Liver (tissue), 9 donors: ENCODE measurements around the gene APOB. TPM values are rescaled to one million over a fixed set of nuclear protein-coding genes. Genes with fewer than 3 reads are reported as not detected.

Experiments
- DNase-seq: peaks from one replicate; pipeline ENCODE4 v3.0.0-alpha.2; 2017; ENCODE audit warnings: low spot score
- H3K27ac ChIP-seq, 2 donors: one replicate each; pipeline ENCODE4 v1.7.0; 2013; ENCODE audit warnings: inconsistent platforms in 2 of 2, low read length in 2 of 2, control low read depth in 1 of 2, low read depth in 1 of 2, mild to moderate bottlenecking in 1 of 2
- H3K27me3 ChIP-seq, 4 donors: one replicate each; pipeline versions ENCODE4 v1.6.1 to v1.7.0; 2013; ENCODE audit warnings: low read length in 3 of 4, inconsistent platforms in 1 of 4, mild to moderate bottlenecking in 1 of 4, moderate library complexity in 1 of 4; ENCODE audit not compliant: control insufficient read depth in 4 of 4, insufficient read depth in 4 of 4
- H3K36me3 ChIP-seq, 4 donors: one replicate each; pipeline versions ENCODE4 v1.6.1 to v1.7.0; 2013; ENCODE audit warnings: low read length in 3 of 4, mild to moderate bottlenecking in 3 of 4, low read depth in 1 of 4, moderate library complexity in 1 of 4; ENCODE audit not compliant: control insufficient read depth in 4 of 4, insufficient read depth in 3 of 4
- H3K4me1 ChIP-seq, 4 donors: one replicate each; pipeline versions ENCODE4 v1.6.1 to v1.7.0; 2013; ENCODE audit warnings: low read length in 3 of 4, mild to moderate bottlenecking in 3 of 4, moderate library complexity in 1 of 4; ENCODE audit not compliant: control insufficient read depth in 4 of 4, insufficient read depth in 4 of 4
- H3K4me3 ChIP-seq, 3 donors: one replicate each; pipeline versions ENCODE4 v1.6.1 to v1.7.0; 2013; ENCODE audit warnings: low read length in 3 of 3, control low read depth in 1 of 3, low read depth in 1 of 3, mild to moderate bottlenecking in 1 of 3
- H3K9ac ChIP-seq, 2 donors: one replicate each; pipeline ENCODE4 v1.7.0; 2013; ENCODE audit warnings: low read length in 2 of 2, mild to moderate bottlenecking in 2 of 2, moderate library complexity in 2 of 2, control low read depth in 1 of 2, low read depth in 1 of 2
- H3K9me3 ChIP-seq, 4 donors: one replicate each; pipeline versions ENCODE4 v1.6.1 to v1.7.0; 2013; ENCODE audit warnings: low read length in 3 of 4; ENCODE audit not compliant: control insufficient read depth in 4 of 4
- FOXA1 ChIP-seq: IDR thresholded peaks from 2 replicates; pipeline ENCODE4 v1.6.1; 2016; ENCODE audit warnings: antibody characterized with exemption
- GABPA ChIP-seq, 2 donors: IDR thresholded peaks in 1 of 2; conservative IDR thresholded peaks in 1 of 2; 2 replicates each; pipeline ENCODE4 v1.6.1; 2016; ENCODE audit warnings: antibody characterized with exemption in 2 of 2, mild to moderate bottlenecking in 1 of 2, moderate library complexity in 1 of 2
- HNF4A ChIP-seq, 2 donors: conservative IDR thresholded peaks; 2 replicates each; pipeline ENCODE4 v1.6.1; 2016; ENCODE audit warnings: antibody characterized with exemption in 2 of 2, mild to moderate bottlenecking in 2 of 2
- HNF4G ChIP-seq: IDR thresholded peaks from 2 replicates; pipeline ENCODE4 v1.6.1; 2016; ENCODE audit warnings: antibody characterized with exemption
- JUND ChIP-seq, 2 donors: IDR thresholded peaks; 2 replicates each; pipeline ENCODE4 v1.6.1; 2016; ENCODE audit warnings: antibody characterized with exemption in 2 of 2
- NR2F2 ChIP-seq: IDR thresholded peaks from 2 replicates; pipeline ENCODE4 v1.6.1; 2016; ENCODE audit warnings: antibody characterized with exemption
- RAD21 ChIP-seq, 2 donors: IDR thresholded peaks; 2 replicates each; pipeline ENCODE4 v1.6.1; 2016; ENCODE audit warnings: antibody characterized with exemption in 2 of 2, mild to moderate bottlenecking in 2 of 2
- RXRA ChIP-seq, 2 donors: IDR thresholded peaks; 2 replicates each; pipeline ENCODE4 v1.6.1; 2017 to 2018; ENCODE audit warnings: antibody characterized with exemption in 2 of 2, mild to moderate bottlenecking in 1 of 2
- SP1 ChIP-seq: IDR thresholded peaks from 2 replicates; pipeline ENCODE4 v1.6.1; 2018; ENCODE audit warnings: antibody characterized with exemption, mild to moderate bottlenecking
- TAF1 ChIP-seq: conservative IDR thresholded peaks from 2 replicates; pipeline ENCODE4 v1.6.1; 2016; ENCODE audit warnings: antibody characterized with exemption, mild to moderate bottlenecking
- YY1 ChIP-seq: IDR thresholded peaks from 2 replicates; pipeline ENCODE4 v1.6.1; 2016; ENCODE audit warnings: antibody characterized with exemption, mild to moderate bottlenecking
- WGBS: extraction: QIAGEN DNeasy Blood & Tissue Kit; methylation state at CpG from one replicate; pipeline ENCODE4 v1.1.7; 2013; 5-methylcytosine and 5-hydroxymethylcytosine counted together
- polyA plus RNA-seq, 2 donors: library from polyadenylated mRNA; stranded (reverse) in 1 of 2; unstranded in 1 of 2; fragments of 200-250 nt in 1 of 2; fragments of >200 nt in 1 of 2; fragmentation: Nextera tagmentation in 1 of 2; extraction: Ambion mirVana in 1 of 2; gene quantifications; one replicate each; pipeline versions ENCODE4 v1.2.1 to v1.2.3, GENCODE V29; 2013 to 2015
- total RNA-seq, 2 donors: library from RNA; depleted of rRNA; stranded (reverse); fragments of >200 nt; gene quantifications; one replicate each; pipeline ENCODE4 v1.2.3, GENCODE V29; 2014
- TF ChIP-seq, protein P1 (sequence below): IDR thresholded peaks from 2 replicates; pipeline ENCODE4 v1.6.1; 2016; ENCODE audit warnings: antibody characterized with exemption, mild to moderate bottlenecking
- TF ChIP-seq, protein P2 (sequence below): fragments of 150-350 bp; IDR thresholded peaks from 2 replicates; pipeline ENCODE4 v1.5.1; 2017; ENCODE audit warnings: improper control_type of control experiment, low read depth, low read length; ENCODE audit not compliant: missing input control
- TF ChIP-seq, protein P3 (sequence below): IDR thresholded peaks from 2 replicates; pipeline ENCODE4 v1.6.1; 2016; ENCODE audit warnings: antibody characterized with exemption
- TF ChIP-seq, protein P4 (sequence below): IDR thresholded peaks from 2 replicates; pipeline ENCODE4 v1.6.1; 2016; ENCODE audit warnings: antibody characterized with exemption
- TF ChIP-seq, protein P5 (sequence below): IDR thresholded peaks from 2 replicates; pipeline ENCODE4 v1.6.1; 2016; ENCODE audit warnings: antibody characterized with exemption
- donor health status: healthy.
- donor health status: healthy.
- donor health status: healthy.
- donor health status: healthy.
- donor health status: healthy.

Gene APOB
- total and polyA plus RNA-seq, 4 donors: 431 to 2,949 (median 1,463) TPM

DNA sequence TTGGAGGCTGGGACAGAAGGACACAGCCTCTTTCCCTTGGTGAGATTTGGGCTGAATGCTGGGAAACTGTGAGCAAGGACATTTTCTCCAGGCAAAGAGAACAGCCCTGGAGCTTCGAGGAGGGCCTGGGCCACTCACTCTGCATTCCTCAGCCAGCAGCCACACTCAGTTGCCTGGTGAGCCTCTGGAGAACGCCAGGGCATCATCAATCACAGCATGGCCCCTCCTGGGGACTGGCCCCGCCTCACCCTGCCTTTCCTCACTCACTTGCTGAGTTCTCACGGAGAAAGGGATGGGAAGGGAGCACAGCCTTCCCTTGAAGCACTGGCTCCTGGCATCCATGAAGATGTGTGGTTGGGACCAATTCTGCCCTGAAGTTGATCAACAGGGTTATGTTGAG lies 55.0 kb downstream of the APOB start:
- TF ChIP-seq, protein P1, sequence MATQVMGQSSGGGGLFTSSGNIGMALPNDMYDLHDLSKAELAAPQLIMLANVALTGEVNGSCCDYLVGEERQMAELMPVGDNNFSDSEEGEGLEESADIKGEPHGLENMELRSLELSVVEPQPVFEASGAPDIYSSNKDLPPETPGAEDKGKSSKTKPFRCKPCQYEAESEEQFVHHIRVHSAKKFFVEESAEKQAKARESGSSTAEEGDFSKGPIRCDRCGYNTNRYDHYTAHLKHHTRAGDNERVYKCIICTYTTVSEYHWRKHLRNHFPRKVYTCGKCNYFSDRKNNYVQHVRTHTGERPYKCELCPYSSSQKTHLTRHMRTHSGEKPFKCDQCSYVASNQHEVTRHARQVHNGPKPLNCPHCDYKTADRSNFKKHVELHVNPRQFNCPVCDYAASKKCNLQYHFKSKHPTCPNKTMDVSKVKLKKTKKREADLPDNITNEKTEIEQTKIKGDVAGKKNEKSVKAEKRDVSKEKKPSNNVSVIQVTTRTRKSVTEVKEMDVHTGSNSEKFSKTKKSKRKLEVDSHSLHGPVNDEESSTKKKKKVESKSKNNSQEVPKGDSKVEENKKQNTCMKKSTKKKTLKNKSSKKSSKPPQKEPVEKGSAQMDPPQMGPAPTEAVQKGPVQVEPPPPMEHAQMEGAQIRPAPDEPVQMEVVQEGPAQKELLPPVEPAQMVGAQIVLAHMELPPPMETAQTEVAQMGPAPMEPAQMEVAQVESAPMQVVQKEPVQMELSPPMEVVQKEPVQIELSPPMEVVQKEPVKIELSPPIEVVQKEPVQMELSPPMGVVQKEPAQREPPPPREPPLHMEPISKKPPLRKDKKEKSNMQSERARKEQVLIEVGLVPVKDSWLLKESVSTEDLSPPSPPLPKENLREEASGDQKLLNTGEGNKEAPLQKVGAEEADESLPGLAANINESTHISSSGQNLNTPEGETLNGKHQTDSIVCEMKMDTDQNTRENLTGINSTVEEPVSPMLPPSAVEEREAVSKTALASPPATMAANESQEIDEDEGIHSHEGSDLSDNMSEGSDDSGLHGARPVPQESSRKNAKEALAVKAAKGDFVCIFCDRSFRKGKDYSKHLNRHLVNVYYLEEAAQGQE: no peak
- TF ChIP-seq JUND (IDR thresholded peaks at IDR 0.05) (no peak), FOXA1 (no peak), HNF4A (conservative IDR thresholded peaks at IDR 0.05) (no peak), RXRA (IDR thresholded peaks at IDR 0.05) (no peak), NR2F2 (no peak)
- no peak for DNase-seq
- H3K9me3 ChIP-seq: no peaks in the 10 kb centered on the region
- WGBS: 70% methylated on average over 4 of the region's 4 CpGs
- no peak overlapping the region for H3K27ac ChIP-seq
- H3K4me3 ChIP-seq: no peak overlapping the region
- no peaks in the 10 kb centered on the region for H3K36me3 ChIP-seq
- H3K9ac ChIP-seq: no peak overlapping the region
- H3K27me3 ChIP-seq: no peaks in the 10 kb centered on the region
- H3K4me1 ChIP-seq: no peaks in the 10 kb centered on the region

DNA sequence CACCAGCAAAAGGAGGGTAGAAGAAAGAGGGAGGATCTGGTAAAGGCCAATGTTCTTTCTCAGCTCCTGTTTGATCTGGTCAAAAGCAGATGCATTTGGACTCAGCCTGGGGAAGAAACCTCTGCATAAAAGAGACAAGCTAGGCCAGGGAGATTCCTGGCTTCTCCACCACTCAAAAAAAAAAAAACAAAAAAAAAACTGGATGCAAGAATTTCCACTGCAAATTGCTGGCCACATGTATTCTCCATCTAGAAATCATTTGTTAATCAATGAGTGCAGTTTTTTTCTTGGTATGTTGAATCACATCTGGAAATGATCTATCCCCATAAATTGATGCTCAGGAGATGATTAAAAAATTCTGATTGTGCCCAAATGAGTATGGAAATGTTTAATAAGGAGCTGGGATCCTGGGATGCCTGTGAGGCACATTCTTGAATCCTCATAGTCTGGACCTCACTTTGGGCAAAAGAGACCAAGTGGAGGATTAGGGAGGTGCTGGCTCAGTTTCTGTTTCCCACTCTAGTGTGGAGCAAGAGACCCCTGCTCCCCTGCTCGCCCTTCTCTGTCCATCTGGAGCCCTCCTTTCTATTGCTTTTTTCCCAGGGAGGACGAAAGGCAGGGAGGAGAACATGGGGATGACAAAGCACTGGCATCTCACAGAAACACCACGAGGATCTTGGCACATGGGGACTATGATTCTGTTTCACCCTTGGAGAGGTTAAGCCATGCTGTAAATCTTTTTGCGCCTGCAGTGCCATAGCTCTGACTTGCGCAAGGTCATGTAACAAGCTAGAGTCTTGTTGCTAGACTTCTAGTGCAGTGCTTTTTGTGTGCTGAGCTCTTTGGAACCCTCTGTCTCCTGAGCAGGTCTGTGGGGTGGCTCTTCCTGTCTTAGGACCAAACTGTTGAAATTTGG lies 57.6 kb downstream of the APOB start:
- H3K27ac ChIP-seq: no peak overlapping the region
- no peaks in the 10 kb centered on the region for H3K36me3 ChIP-seq
- no peaks in the 10 kb centered on the region for H3K9me3 ChIP-seq
- DNase-seq: no peak
- H3K4me1 ChIP-seq: no peaks in the 10 kb centered on the region
- no peak overlapping the region for H3K9ac ChIP-seq
- H3K4me3 ChIP-seq: no peak overlapping the region
- no peaks in the 10 kb centered on the region for H3K27me3 ChIP-seq
- WGBS: 76% methylated on average over 5 of the region's 5 CpGs
- TF ChIP-seq HNF4G (no peak), SP1 (no peak), TAF1 (no peak), GABPA (IDR thresholded peaks at IDR 0.05 in 1 of 2, conservative IDR thresholded peaks at IDR 0.05 in 1 of 2) (no peak), HNF4A (conservative IDR thresholded peaks at IDR 0.05) (no peak), RAD21 (IDR thresholded peaks at IDR 0.05) (no peak)
- TF ChIP-seq, protein P2, sequence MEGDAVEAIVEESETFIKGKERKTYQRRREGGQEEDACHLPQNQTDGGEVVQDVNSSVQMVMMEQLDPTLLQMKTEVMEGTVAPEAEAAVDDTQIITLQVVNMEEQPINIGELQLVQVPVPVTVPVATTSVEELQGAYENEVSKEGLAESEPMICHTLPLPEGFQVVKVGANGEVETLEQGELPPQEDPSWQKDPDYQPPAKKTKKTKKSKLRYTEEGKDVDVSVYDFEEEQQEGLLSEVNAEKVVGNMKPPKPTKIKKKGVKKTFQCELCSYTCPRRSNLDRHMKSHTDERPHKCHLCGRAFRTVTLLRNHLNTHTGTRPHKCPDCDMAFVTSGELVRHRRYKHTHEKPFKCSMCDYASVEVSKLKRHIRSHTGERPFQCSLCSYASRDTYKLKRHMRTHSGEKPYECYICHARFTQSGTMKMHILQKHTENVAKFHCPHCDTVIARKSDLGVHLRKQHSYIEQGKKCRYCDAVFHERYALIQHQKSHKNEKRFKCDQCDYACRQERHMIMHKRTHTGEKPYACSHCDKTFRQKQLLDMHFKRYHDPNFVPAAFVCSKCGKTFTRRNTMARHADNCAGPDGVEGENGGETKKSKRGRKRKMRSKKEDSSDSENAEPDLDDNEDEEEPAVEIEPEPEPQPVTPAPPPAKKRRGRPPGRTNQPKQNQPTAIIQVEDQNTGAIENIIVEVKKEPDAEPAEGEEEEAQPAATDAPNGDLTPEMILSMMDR: no peak

DNA sequence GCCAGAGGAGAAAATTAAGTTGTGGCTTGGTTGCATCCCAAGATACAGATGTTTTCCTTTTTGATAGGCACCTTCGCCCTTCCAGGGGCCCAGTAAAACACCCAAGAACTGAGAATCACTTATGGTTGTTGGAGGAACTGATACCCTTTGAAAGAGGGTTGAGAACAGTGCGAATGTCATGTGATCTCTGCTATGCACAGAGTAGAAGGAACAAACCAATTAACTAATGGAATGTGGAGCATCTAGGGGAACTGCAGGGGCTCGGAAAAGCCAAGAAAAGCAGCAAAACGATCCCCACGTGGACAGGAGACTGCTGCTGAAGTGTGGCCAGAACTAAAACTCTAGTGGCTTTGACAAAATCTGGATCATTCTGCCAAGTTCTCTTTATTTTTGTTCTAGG lies 58.8 kb downstream of the APOB start:
- H3K9ac ChIP-seq: no peak overlapping the region
- H3K36me3 ChIP-seq: no peaks in the 10 kb centered on the region
- 50% methylated on average over 5 of the region's 5 CpGs for WGBS
- no peak for DNase-seq
- no peak overlapping the region for H3K27ac ChIP-seq
- no peaks in the 10 kb centered on the region for H3K9me3 ChIP-seq
- no peaks in the 10 kb centered on the region for H3K27me3 ChIP-seq
- no peaks in the 10 kb centered on the region for H3K4me1 ChIP-seq
- no peak overlapping the region for H3K4me3 ChIP-seq
- no peak for TF ChIP-seq RAD21 (IDR thresholded peaks at IDR 0.05)
- TF ChIP-seq HNF4G: no peak
- no peak for TF ChIP-seq FOXA1
- no peak for TF ChIP-seq JUND (IDR thresholded peaks at IDR 0.05)
- TF ChIP-seq, protein P3, sequence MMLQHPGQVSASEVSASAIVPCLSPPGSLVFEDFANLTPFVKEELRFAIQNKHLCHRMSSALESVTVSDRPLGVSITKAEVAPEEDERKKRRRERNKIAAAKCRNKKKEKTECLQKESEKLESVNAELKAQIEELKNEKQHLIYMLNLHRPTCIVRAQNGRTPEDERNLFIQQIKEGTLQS: no peak
- TF ChIP-seq, protein P4, sequence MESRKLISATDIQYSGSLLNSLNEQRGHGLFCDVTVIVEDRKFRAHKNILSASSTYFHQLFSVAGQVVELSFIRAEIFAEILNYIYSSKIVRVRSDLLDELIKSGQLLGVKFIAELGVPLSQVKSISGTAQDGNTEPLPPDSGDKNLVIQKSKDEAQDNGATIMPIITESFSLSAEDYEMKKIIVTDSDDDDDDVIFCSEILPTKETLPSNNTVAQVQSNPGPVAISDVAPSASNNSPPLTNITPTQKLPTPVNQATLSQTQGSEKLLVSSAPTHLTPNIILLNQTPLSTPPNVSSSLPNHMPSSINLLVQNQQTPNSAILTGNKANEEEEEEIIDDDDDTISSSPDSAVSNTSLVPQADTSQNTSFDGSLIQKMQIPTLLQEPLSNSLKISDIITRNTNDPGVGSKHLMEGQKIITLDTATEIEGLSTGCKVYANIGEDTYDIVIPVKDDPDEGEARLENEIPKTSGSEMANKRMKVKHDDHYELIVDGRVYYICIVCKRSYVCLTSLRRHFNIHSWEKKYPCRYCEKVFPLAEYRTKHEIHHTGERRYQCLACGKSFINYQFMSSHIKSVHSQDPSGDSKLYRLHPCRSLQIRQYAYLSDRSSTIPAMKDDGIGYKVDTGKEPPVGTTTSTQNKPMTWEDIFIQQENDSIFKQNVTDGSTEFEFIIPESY: no peak
- TF ChIP-seq GABPA (IDR thresholded peaks at IDR 0.05 in 1 of 2, conservative IDR thresholded peaks at IDR 0.05 in 1 of 2): no peak
- no peak for TF ChIP-seq RXRA (IDR thresholded peaks at IDR 0.05)
- no peak for TF ChIP-seq HNF4A (conservative IDR thresholded peaks at IDR 0.05)
- TF ChIP-seq, protein P5, sequence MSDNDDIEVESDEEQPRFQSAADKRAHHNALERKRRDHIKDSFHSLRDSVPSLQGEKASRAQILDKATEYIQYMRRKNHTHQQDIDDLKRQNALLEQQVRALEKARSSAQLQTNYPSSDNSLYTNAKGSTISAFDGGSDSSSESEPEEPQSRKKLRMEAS: no peak
- no peak for TF ChIP-seq YY1
- no peak for TF ChIP-seq TAF1
